NCI-H2029 treated with DMSO at 0.1 percent for 48 hours (cell line): ENCODE results near the gene DAB1.
A peak's percentile ranks its signal among the peaks of the same experiment; 100 is the strongest.

Source experiments
- DNase-seq: peaks from one replicate; lab custom pipeline; 2025; lab: John Stamatoyannopoulos, UW

The DAB1 gene

DNA sequence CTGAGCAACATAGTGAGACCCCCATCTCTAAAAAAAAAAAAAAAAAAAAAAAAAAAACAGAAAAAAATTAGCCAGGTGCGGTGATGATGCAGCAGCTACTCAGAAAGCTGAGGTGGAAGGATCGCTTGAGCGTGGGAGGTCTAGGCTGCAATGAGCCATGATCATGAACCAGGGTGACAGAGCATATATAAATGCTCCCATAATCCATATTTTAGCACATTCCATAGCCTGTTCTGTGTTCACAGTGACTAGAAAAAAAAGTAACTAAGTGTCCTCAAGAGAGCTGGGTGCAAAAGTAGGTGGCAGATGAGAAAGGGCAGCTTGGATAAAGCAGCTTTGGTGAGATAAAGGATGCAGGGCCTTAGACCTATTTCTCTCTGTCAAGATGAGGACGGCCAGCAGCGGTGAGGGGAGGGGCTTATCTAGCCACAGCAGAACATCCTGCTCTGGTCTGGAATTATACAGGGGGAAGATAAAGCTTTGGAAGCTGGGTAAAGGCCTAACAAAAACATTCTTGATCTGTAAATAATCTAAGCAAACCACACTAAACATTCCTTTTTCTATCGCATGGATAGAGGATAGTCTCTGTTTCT lies 205.3 kb downstream of the DAB1 start:
- no peak for DNase-seq

DNA sequence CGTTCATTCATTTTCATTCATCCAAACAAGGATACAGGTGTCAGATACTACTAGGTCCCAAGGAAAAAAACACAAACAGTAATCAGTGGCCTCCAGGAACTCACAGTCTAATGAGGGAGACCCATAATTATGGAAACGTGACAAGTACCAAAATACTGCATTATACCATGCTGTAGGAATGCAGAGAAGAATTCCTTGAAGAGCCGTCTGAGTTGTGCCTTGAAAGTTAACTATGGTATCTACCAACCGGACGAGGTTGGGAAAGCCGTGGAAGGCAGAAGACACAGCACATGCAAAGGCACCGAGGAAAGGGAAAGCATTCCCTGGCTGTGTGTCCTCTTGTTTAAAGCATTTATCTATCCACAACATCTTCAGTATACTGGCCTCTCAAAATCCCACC lies 206.0 kb downstream of the DAB1 start:
- no peak for DNase-seq

DNA sequence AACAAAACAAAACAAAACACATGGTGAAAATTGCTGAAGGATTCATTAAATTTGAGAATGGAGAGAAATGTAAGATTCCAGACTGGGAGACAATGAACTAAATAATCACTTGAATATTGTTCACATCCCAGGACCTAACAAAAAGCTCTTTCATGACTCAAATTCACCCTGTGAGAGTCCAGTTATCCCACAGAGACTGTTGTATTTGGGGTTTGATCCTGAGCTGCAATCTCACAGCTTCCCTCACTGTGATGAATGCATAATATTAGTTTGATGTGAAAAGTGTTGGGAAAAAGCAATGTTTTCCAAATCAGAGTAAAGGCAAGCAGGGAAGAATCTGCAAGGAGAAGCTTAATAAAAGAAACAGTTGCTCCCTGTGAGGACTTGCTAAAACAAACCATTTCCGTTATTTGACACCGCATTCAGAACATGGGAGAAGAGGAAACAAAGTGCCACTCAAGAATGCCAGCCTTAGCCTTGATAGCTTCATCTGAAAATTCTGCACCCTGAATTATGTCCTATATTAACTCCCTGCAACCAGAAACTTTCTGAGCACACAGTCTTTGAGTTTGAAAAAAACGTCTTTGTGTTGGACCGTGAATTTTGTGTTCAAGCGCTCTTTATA lies 208.8 kb downstream of the DAB1 start:
- peak; percentile 25 for DNase-seq

DNA sequence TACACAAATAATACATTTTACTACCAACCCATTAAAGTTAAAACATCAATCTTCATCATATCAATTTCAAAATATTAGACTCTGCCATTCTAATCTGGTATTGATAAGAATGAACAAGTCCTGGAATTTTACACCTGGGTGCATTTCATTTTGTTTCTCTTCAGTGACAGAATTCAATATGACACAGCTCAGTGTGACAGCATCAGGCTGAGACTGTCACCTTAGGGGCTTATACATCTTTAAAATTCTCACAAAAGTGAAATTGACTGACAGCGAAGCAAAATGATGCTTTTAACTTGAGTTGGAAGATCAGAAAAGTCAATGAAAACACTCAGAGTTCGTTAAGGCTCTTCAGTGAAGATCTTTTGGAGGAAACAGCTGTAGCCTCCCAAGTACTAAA lies 213.0 kb downstream of the DAB1 start:
- no peak for DNase-seq

DNA sequence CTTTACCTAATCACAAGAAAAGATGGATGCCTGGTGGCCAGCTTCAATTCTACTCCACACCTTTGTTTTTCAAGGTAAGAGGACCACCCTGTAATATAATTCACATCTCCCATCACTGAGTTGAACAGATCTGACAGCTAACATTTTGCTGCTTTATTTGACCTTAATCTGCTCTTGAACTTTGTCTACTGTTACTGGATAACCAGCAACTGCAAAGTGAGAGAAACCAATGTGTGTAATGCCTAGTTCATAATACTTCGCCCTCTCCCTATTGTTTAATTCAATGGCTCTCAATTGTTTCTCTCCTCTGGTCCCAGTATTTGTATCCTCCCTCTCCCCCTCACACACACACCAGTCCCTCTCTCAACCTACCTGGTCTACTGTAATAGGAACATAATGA lies 214.4 kb downstream of the DAB1 start:
- DNase-seq = no peak

DNA sequence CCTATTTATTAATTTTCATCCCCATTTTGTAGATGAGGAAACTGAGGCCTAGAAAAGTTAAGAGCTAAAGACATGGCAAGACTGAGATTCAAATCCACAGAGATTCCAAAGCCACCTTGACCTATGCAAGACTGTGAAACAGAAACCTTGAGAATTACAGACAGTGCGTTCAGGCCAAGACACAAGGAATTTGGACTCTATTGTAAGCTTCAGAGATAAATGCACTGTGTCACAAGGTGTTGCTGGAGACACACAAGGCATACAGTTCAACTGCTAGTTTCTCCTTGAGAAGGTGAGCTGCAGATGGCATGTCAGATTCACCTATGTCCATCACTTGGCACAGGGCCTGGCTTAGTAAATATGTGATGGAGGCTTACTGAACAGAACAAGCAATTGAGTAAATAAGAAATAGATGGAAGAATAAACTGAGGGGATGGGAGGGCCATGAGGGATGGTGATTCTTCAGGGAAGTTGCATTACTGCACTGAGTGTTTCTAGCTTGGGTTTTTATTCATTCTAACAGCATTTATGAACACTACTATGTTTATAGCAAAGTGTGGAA lies 215.0 kb downstream of the DAB1 start:
- DNase-seq = peak; percentile 14

DNA sequence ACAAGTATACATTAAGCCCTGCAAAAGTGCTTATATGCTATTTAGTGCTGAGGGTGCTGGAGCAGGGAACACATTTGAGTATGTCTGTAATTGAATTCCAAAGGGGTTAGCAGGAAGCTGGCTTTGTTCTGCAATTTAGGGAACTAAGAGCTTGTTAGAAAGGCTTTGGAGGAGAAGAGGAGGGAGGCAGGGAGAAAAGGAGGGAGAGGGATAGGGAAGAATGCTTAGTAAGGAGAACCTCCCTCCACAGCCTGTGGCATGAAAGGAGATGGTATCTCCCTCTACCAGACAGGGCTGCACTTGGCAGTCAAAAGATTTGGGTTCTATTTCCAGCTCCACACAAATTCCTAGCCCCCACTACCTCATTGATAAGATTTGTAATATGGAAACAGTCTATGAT lies 217.8 kb downstream of the DAB1 start:
- no peak for DNase-seq

DNA sequence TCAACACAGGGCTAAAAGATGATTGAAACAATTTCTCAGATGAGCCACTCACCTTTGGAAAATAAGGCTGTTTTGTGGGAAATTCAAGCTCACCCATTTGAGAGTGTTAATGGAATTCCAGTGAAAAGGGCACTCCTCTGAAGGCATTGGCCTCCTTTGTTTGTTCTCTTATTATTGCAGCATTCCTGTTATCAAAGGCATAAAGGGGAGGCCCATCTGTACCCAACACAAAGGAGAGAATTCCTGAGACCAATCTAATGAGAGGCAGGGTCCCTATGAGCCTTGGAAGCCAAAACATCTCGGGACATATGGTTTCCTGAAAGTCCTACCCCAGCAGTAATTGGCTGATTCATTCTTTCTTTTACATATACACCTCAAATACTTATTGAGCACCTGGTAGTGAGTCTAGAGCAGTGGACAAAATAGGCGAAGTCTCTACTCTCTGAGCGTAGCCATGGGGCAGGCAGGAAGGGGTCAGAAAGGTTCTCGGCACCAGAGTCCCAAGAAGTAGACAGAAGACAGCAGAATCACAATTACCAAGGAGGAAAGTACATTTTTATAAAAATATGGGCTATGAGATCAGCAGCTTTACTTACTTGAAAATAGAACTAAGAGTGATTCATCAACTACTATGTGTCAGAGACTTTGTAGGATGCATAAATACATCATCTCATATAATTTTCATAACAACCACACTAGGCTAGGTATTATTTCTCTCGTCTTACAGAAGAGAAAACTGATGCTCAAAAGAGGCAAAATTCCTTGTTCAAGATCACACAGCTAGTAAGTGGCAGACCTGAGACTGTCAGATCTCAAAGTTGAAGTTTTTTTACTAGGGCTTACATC lies 218.7 kb downstream of the DAB1 start:
- DNase-seq = no peak

DNA sequence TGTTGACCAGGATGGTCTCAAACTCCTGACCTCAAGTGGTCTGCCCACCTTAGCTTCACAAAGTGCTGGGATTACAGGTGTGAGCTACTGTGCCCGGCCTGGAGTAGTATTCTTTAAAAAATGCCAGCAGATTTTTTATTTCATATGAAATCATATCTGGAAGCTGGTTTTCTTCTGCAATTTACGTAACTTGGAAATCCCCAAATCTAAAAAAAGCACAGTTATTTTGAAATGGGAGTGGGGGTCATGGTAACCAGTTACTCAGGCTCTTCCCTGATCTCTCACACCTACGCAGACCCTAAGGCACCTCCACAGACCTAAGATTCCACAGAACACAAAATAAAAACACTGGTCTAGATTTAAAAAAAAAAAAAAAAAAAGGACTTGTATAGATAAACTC lies 219.8 kb downstream of the DAB1 start:
- no peak for DNase-seq

DNA sequence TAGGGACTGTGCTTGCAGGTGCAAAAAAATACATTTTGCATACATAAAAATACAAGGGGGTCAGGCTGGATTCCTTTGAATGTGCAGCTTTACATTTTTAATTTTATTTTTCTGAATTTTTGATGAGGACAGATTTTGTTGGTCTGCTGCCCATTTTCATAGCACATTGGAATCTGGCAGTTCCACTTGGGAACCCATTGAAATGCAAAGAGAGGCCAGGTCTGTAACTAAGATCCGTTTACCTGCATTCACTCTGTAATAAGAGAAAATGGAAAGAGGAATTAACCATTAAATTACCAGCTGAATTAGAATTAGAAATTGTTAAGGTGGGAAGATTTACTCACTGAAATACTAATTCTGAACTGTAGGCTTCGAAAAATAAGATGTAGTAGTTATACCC lies 221.6 kb downstream of the DAB1 start:
- DNase-seq = no peak

DNA sequence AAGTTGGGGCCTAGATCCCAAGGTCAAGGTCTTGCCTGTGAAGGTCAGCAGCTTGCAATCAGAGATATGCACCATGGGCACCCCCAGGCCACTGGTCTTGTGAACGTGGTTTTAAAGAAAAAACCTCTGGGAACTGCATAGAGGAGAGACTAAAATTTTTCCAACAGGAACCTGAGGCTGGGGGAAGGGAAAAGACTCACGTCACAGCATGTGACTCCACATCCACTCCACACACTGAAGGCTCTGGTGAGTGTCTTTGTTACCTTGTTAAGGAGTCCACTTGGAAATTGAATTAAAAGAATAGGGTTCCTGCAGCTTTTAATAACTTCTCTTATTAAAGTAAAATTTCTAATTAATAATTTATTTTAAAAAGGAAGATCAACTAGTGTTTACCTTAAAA lies 224.9 kb downstream of the DAB1 start:
- no peak for DNase-seq

DNA sequence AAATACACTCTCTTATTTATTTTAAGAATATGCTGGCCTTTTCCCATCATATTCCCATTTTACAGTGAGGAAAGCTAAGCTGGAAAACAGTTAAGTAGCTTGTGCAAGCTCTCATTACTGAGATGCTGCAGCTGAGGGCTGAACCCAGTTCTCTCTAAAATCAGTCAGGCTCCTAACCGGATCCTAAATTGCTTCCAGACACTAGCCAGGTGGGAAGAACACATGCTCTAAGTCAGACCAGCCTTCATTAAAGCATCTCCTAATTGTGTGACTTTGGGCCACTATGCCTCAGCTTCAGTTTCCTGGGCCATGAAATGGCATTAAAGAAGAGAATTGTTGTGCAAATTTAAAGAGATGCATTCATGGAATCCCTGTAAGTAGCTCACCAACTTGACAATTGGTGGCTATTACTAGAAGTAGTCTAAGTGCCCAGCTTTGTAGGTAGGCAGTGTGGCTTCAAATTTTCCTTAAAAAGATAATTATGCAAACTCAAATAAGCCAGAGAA lies 228.4 kb downstream of the DAB1 start:
- no peak for DNase-seq

DNA sequence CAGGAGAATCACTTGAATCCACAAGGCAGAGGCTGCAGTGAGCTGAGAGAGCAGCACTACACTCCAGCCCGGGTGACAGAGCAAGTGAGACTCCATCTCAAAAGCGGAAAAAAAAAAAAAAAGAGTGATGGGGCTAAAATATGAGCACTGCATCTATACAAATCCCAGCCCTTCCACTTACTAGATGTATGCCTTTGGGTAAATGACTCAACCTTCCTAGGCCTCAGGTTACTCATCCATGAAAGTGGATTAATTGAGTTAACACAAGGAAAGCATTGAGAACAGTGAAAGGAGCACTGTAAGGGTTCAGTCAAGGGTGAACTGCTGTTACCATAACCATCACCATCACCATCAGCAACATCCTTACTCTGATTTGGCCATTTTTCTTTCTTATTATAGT lies 231.6 kb downstream of the DAB1 start:
- DNase-seq = no peak

DNA sequence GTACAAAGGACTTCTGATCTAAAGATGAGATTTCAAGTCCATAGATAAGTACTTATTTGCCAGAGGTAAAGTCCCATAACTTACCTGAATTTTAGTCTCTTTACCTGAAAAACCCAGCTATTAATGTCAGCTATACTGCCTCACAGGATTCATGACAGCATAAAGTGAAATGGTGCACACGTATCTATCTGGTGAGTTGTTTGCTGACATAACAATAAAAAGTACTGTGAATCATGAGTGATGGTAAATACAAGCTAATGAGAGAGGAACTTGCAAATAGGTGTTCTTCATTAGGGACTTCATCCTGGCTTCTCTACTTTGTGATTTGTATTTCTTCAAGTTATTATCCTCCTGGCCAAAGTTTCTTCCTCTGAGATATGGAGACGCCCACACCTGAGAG lies 233.0 kb downstream of the DAB1 start:
- DNase-seq = no peak

DNA sequence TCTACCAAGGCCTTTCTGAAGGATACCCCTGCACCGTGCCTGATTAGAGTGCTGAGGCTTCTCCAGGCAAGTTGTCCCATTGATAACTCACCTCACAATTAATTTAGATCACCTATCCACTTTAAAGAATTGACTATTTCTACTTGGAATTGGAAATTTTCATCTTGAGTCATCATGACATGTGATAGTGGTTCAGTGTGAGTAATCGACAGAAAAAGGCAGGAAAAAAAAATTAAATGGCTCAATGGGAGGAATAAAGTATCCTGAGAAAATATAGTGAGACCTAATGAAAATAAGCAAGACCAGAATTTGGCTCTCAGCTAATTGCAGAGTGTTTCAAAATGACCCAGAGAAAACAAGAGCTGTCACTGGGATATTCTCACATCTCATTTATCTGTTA lies 235.7 kb downstream of the DAB1 start:
- no peak for DNase-seq

DNA sequence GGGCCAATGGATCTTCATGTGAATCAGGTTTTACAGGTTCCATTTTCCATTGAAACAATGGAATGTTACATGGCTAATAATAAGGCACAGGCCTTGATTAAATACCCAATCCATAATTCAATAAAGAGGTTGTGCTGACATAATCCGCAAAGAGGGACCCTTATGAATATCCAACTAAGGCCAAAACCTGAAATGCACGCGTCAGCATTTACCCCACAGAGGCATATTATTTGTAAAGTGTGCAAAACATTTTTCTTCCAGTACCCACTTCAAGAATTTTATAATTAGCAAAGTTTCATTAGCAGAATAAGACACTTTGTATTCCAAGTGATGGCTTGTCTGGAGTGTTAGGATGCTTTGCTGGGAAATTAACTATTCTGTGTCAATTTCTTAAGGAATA lies 237.4 kb downstream of the DAB1 start:
- DNase-seq = no peak

DNA sequence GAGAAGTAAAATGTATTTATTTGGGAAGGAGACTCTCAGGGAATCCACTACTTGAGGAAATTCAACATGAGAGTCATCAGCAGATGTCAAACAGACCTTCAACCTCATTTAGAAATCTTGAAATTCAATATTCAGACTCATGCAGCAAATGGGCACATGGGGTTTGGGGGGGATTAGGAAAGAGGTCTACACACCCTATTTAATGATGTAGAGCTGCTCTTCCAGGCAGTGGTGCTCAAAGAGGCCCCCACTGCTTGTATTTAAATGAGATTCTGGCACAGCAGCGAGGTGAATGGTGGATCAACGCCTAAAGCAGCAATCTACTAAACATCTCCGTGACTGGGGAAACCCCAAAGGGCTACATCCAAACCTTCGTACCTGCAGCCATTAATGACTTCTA lies 244.9 kb downstream of the DAB1 start:
- no peak for DNase-seq

DNA sequence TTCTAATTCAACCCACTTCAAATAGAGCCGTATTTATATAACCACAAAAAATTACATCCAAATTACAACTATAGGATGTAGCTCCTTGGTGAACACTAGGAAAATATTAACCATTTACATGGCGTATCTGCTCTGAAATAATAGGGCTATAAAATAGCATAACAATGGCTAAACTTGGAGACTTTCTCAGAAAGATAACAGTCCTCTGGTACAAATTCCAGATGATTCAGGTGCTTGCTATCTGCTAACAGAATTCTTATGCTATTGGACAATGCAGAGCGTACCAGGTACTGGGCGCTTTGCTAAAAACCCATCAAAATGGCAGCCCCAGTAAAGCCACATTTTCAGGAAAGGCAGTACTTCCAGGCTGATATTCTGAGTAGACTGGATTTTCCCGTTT lies 248.4 kb downstream of the DAB1 start:
- DNase-seq = no peak

DNA sequence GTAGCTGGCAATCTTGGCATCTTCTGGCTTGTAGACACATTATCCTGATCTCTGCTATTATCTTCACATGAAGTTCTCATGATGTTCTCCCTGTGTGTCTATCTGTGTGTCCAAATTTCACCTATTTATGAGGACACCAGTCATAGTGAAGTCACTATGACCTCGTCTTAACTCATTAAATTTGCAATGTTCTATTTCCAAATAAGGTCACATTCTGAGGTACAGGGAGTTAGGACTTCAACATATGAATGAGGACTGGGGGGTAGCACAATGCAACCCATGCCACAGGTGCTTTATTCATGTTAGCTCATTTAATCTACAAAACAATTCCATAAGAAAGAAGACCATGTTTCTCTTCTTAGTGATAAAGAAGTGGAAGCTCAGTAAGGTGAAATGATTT lies 251.8 kb downstream of the DAB1 start:
- no peak for DNase-seq

DNA sequence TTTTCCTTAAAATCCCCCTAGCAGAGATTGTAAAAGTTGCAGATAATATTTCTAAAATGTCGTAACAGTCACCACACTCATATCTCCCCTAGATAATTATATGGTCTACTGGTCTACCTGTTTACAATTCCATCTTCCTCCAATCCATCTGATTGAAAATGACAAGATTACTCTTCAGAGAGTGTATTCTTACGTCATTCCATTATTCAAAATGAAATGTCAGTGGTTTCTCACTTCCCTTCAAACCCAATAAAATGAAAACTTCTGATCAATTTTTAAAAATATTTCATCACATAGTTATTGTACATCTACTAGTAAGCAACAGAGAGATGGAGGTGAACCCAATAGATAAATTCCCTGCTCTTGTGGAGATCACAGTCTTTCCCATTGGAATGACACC lies 255.9 kb downstream of the DAB1 start:
- DNase-seq = no peak

DNA sequence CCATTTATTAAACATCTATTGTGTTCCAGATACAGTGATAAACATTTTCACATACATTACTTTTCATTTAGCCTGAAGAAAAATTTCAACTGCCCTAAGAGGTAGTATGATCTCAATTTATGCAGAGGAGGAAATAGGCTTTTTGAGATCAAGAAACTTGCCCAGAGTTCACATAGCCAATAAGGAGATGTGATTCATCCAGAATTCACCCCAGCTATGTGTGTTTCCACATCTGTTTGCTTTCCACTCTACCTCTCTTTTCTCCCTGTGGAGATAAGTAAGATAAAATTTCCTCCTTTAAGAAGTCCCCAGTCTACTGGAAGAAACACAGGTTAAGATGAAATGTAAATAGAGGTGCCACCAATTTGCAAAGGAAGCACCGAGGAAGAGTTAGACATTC lies 258.3 kb downstream of the DAB1 start:
- DNase-seq = no peak

DNA sequence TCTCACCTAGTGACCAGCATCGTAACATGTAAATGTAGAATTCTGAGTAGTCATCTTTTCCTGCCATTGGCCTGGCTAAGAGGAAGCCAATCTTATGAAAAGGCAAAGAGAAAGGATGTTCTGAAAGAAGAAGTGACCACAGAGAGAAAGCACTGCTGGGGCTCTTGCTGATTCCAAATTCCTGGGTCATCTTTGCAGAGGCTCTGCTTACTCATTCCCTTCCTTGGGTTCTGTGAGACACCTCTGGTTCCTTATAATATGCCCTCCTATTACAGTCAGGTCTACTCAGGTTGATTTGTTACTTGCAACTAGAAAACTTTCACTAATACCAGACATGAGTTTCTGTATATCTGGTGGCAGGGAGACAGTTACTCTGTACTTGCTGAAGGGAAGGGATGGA lies 259.3 kb downstream of the DAB1 start:
- DNase-seq = no peak

DNA sequence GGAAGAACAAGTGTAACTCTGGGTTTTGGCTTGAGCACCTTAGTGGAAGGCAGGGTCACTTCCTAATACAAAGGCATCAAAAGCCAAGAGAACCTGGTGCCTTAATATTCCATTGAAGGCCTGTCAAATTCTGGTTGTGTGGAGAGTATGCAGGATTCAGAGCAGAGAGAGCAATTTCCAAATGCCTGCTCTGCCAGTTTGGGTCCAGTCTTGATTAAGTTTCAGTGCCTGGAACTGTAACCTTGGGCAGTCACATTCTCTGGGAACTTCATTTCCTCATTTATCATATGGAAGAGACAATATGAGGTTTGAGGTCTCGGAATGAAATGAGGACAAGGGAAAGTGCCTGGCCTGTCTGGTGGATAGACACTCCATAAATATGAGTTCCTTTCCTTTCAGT lies 260.1 kb downstream of the DAB1 start:
- no peak for DNase-seq
